ENCODE measurements around the gene GART. TPM values are rescaled to one million over a fixed set of nuclear protein-coding genes. Genes with fewer than 3 reads are reported as not detected.

The GART gene
- total and polyA plus RNA-seq, 2 of the 8 experiments (the other 6 are each of a cell fraction or from before 2014, with no cell fraction given), result 23.1 to 231 TPM

- TF ChIP-seq CHD7 (IDR thresholded peaks at IDR 0.05; ENCODE audit: insufficient replicate concordance, low read length), result no peak
- no peak for TF ChIP-seq SIN3A (conservative IDR thresholded peaks at IDR 0.05 in 1 of 2, IDR thresholded peaks at IDR 0.05 in 1 of 2; ENCODE audit: low read depth in 1 of 2, low read length in 2 of 2)
- no peak for TF ChIP-seq CBX8 (IDR thresholded peaks at IDR 0.05; ENCODE audit: borderline replicate concordance, low read depth, low read length)
- TF ChIP-seq CTCF (IDR thresholded peaks at IDR 0.05; ENCODE audit: control extremely low read depth in 1 of 3, insufficient read depth in 1 of 3, low read depth in 1 of 3, low read length in 3 of 3), result no peak
- no peak for TF ChIP-seq MAFK (IDR thresholded peaks at IDR 0.05; ENCODE audit: low read depth, low read length)
These were observed 36.3 kb upstream of the GART start (continued) for GRCh38 chr21:33578214-33578613.
